HTERT RPE-1 (cell line): ENCODE measurements around the gene SNX11.

ENCODE experiments used
- in situ Hi-C: fragments of 300-500 bp; cut with MboI; formaldehyde crosslinking; loops from 4 replicates; pipeline ENCODE4 v1.14.3; 2020; ENCODE audit warnings: low sequenced_read_pairs

SNX11 gene

GRCh38 chr17:48128400-48128799, 20.8 kb downstream of the SNX11 start:
- in situ Hi-C loops, result no loop called here

DNA sequence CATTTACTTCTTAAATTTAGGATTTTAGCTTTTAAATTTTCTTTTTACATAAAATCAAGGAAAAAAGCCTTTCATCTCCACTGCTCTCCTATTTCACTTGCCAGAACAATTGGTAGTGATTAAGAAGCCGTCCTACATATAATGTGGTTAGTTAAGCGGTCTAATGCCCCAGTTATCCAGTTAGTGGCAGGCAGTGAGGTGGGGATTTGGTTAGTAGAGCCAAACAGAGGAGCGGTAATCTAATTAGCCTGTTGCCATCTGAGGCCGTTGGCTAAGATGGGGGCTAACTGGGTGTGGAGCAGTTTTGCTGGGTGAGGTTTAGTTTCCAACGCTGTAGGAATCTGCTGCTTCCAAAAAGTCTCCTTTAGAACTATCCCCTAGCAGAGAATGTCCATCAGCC, 22.4 kb downstream of the SNX11 start:
- in situ Hi-C loops, result no loop called here

GRCh38 chr17:48131216-48131824, 23.8 kb downstream of the SNX11 start:
- in situ Hi-C loops, result no loop called here

DNA sequence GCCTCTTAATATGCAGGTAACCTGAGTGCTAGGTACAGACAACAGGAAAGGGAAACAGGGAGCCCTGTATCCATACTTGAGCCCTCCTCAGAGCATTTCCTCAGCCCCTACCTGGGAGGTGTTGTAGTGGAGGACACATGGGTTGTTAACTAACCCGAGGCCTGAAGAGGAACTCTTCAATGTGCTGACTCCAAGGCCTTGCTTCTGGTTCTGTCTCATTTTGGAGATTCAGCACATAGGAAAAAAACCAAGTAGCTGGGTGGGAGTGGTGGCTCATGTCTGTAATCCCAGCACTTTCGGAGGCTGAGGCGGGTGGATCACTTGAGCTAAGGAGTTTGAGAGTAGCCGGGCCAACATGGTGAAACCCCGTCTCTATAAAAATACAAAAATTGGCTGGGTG, 24.8 kb downstream of the SNX11 start:
- in situ Hi-C loops, result no loop called here

DNA sequence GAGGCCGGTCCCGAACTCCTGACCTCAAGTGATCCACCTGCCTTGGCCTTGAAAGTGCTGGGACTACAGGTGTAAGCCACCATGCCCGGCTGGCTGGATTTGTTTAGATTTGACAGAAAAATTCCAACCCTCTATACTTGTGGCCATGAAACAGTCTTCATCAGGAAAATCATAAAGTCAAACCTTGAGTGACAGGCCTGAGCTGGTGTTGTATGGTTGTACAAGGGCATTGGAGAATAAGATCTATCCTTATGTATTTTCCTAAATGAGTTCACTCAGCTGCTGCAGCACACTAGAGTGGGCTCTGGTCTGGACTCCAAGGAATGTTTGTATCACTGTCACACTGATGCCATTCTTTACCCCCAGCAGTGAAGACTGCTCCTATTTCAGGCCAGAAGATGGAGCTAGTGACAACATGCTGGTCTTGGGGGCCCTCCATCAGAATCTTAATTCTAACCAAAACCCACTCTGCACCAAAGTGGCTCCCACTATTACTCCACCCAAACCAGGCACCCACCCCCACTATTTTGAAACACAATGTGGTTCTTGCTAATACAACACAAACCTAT, 27.4 kb downstream of the SNX11 start:
- in situ Hi-C loops, result no loop called here

- in situ Hi-C loops, result no loop called here
Measured at GRCh38 chr17:48137656-48138055, 30.1 kb downstream of the SNX11 start.

DNA sequence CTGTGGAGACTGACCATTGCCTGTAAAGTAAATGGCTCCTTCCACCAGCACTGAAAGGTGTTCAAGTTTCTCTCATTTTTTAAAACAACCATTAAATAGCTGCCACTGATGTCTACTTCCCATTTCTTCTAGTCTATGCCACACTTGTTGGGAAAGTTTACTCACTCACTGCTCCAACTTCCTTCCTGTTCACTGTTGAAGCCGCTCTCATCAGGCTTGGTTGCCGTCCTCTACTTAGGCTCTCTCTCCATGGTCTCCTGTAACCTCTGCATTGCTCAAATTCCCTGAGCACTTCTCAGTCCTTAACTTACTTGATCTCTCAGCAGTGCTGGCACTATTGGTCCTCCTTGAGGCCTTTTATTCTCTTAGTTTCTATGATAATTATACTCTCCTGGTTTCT, 32.4 kb downstream of the SNX11 start:
- in situ Hi-C loops, result no loop called here

GRCh38 chr17:48143629-48144028, 36.1 kb downstream of the SNX11 start:
- in situ Hi-C loops, result no loop called here

- in situ Hi-C loops, result no loop called here
Measured at GRCh38 chr17:48144231-48144630, 36.7 kb downstream of the SNX11 start.

DNA sequence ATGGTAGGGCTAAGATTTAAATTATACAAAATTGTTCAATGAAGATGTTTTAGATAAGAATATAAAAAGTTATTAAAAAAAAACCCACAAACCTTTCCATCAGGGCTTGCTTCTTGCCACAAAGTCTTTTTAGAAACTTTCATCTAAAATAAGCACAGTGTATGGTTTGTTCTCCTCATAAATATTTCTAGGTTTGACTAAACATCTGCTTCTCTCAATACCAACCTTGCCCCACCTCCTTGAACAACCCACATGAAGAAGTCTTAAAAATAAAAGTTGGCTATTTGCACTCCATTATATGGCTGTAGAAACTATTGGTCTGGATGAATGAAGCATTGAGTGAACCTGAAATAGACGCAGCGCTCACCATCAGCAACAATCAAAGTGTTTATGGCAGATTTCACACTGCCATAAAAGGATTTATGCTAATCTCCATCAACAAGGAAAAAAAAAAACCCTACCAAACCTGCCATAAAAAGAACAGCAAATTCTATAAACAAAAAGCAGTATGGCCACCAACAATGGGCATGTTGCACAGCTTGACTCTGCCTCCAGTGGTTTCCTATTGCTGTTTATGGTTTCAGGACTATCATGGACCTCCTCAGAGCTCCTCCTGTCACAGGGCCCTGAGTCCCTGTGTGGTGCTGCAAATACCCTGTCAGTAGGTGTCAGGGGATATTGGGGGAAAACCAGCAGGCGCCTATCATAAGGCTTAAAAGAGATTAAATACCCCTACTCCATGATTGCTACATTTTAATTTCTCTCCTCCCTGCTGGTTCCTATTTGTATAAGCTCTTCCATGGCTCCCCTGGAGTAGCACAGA, 37.6 kb downstream of the SNX11 start:
- in situ Hi-C loops, result no loop called here

DNA sequence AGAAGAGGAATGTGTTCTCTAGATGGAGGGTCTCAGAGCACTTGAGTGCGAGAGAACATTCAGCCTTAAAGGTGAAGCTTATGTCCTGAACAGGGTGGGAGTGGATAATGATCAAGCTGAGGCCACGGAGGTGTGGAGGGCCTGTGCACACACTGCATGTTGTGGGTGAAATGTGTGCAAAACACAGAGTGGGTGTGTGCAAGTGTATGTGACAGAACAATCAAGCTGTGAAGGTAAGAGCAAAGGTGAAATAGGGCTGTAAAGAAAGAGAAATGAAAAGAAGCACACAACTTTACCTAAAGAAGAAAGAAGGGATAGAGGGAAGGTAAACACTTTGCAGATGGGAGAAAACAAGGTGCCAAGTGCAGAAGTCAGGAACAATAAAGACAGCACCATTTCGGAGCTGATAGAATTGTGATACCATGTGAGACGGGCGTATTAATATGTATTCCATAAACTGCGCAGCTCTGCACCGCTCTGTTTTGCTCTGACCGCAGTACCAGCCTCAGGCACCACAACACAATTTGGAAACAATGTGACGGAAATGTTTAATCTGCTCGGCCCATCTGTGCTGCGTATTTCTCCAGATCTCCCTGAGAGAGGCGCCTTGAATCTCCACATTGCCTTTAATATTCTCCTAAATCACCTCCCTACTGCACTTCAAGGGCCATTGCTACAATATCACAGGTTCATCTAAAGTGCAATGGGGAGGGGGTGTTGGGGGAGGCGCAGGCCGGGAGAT, 40.6 kb downstream of the SNX11 start:
- in situ Hi-C loops, result no loop called here

GRCh38 chr17:48148854-48149786, 41.6 kb downstream of the SNX11 start:
- in situ Hi-C loops, result no loop called here

GRCh38 chr17:48149787-48150463, 42.4 kb downstream of the SNX11 start:
- in situ Hi-C loops, result no loop called here

GRCh38 chr17:48150597-48151001, 43.0 kb downstream of the SNX11 start:
- in situ Hi-C loops, result no loop called here

DNA sequence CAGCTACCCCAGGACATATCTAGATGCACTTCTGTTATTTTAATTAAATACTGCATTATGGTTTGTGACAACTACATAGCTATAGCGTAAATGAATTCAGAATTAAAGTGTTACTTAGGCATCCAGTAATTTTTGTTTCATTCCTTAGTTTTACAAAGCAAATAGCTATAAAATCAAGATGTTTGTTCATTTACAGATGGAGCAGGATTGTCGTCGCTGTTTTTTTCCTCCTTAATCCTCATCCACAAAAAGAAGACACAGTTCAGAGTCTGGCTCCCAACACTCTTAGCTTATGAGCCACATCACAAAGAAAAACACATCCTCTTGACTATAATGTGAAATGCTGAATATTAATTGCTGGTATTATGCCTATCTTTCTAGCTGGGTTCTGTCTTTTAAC, 43.7 kb downstream of the SNX11 start:
- in situ Hi-C loops, result no loop called here

DNA sequence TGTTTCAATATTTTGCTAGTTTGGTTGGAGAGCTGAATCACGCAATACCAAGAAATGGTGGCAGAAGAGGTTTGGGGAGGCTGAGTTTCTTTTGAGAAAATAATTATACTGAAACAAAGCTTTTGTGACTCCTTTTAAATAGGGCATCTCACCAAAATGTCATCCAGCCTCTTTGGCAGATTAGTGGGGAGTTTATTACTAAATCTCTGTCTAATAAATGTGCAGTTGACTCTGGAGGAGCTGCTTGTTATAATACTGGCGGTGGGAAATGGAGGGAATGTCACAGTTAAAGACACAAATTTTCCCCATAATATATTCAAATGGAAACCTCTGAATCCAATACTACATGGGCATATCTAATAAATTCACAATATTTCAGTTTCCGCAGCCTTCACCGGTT, 44.7 kb downstream of the SNX11 start:
- in situ Hi-C loops, result no loop called here

- in situ Hi-C loops, result no loop called here
Measured at GRCh38 chr17:48153691-48154358, 46.3 kb downstream of the SNX11 start.

GRCh38 chr17:48155889-48156611, 48.5 kb downstream of the SNX11 start:
- in situ Hi-C loops, result no loop called here

DNA sequence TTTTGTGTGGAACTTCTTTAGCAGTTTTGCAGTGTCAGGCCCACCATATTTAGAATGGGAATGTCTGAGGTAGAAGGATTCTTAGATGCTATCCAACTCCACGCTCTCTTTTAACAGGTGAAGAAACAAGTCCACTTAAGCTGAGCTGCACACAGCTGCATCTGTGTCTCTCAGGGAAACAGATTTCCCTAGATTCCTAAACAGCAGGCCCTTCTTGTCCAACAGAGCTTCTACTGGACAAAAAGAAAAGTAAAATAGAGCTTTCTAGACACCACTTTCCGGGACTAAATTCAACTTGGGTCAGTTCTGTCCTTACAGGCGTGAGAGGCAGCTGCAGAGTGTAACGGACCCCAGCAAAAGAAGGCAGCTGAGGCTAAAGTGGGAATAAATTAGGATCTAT, 51.7 kb downstream of the SNX11 start:
- in situ Hi-C loops, result no loop called here
